ENCODE measurements around the gene MTARC2. TPM values are rescaled to one million over a fixed set of nuclear protein-coding genes. Genes with fewer than 3 reads are reported as not detected.

Gene MTARC2
- total and polyA plus RNA-seq, 4 donors = 18.2 to 33.9 (median 32.1) TPM

- no peaks in the 10 kb centered on the region for H3K27me3 ChIP-seq (ENCODE audit: control insufficient read depth in 1 of 2, insufficient read depth in 2 of 2, low read length in 1 of 2)
- no peak for ATAC-seq (ENCODE audit: low FRiP score)
- peaks cover 0 to 2% of the 10 kb centered on the region in 2 donors for H3K36me3 ChIP-seq (ENCODE audit: control insufficient read depth in 1 of 2, insufficient read depth in 2 of 2, low read length in 1 of 2)
- intact Hi-C loops (cut with DNase I) = loop anchor here (5.0 to 10.0 kb wide), 3 partner anchors 389 to 619 kb away; no protein-coding TSS in a partner anchor
- DNase-seq = no peak
- H3K4me3 ChIP-seq (ENCODE audit: low read length in 2 of 2) = no peak overlapping the region
- H3K4me1 ChIP-seq (ENCODE audit: control insufficient read depth in 1 of 2, insufficient read depth in 2 of 2, low read length in 2 of 2) = no peaks in the 10 kb centered on the region
- no peaks in the 10 kb centered on the region for H3K9me3 ChIP-seq (ENCODE audit: control insufficient read depth, low read length)
- no peak overlapping the region for H3K27ac ChIP-seq (ENCODE audit: low read depth in 1 of 2, low read length in 2 of 2)
- WGBS, 2 donors = 79 to 84% methylated on average over 12 of the region's 12 CpGs
These were observed 64.9 kb downstream of the MTARC2 start for GRCh38 chr1:220813013-220813412.

- Histone ChIP-seq H3K27me3 (ENCODE audit: control insufficient read depth in 1 of 2, insufficient read depth in 2 of 2, low read length in 1 of 2) (no peaks in the 10 kb centered on the region), H3K4me3 (ENCODE audit: low read length in 2 of 2) (no peak overlapping the region), H3K9me3 (ENCODE audit: control insufficient read depth, low read length) (no peaks in the 10 kb centered on the region), H3K4me1 (ENCODE audit: control insufficient read depth in 1 of 2, insufficient read depth in 2 of 2, low read length in 2 of 2) (no peaks in the 10 kb centered on the region), H3K36me3 (ENCODE audit: control insufficient read depth in 1 of 2, insufficient read depth in 2 of 2, low read length in 1 of 2) (peaks cover 0 to 2% of the 10 kb centered on the region in 2 donors), H3K27ac (ENCODE audit: low read depth in 1 of 2, low read length in 2 of 2) (no peak overlapping the region)
- intact Hi-C loops (cut with DNase I) = loop anchor here in 1 of 2 donors (10.0 kb wide), 1 partner anchor 389 kb away; no protein-coding TSS in a partner anchor
- ATAC-seq (ENCODE audit: low FRiP score) (no peak), DNase-seq (no peak)
- 87 to 91% methylated on average over 2 of the region's 2 CpGs for WGBS, 2 donors
These were observed 67.3 kb downstream of the MTARC2 start for GRCh38 chr1:220815409-220815808.

GRCh38 chr1:220817907-220818306 lies 69.8 kb downstream of the MTARC2 start:
- ATAC-seq (ENCODE audit: low FRiP score) = peak; percentile 78
- Histone ChIP-seq H3K27me3 (ENCODE audit: control insufficient read depth in 1 of 2, insufficient read depth in 2 of 2, low read length in 1 of 2) (no peaks in the 10 kb centered on the region), H3K27ac (ENCODE audit: low read depth in 1 of 2, low read length in 2 of 2) (no peak overlapping the region), H3K4me3 (ENCODE audit: low read length in 2 of 2) (no peak overlapping the region), H3K9me3 (ENCODE audit: control insufficient read depth, low read length) (no peaks in the 10 kb centered on the region), H3K36me3 (ENCODE audit: control insufficient read depth in 1 of 2, insufficient read depth in 2 of 2, low read length in 1 of 2) (peaks cover 0 to 2% of the 10 kb centered on the region in 2 donors), H3K4me1 (ENCODE audit: control insufficient read depth in 1 of 2, insufficient read depth in 2 of 2, low read length in 2 of 2) (no peaks in the 10 kb centered on the region)
- 92 to 96% methylated on average over 1 of the region's 1 CpG for WGBS, 2 donors
- no peak for DNase-seq
- intact Hi-C loops (cut with DNase I) = loop anchor here in 1 of 2 donors (10.0 kb wide), 1 partner anchor 387 kb away; no protein-coding TSS in a partner anchor

GRCh38 chr1:220818421-220819173 lies 70.5 kb downstream of the MTARC2 start:
- H3K27ac ChIP-seq (ENCODE audit: low read depth in 1 of 2, low read length in 2 of 2) = no peak overlapping the region
- H3K9me3 ChIP-seq (ENCODE audit: control insufficient read depth, low read length) = no peaks in the 10 kb centered on the region
- 38 to 49% methylated on average over 14 of the region's 14 CpGs for WGBS, 2 donors
- intact Hi-C loops (cut with DNase I) = loop anchor here in 1 of 2 donors (10.0 kb wide), 1 partner anchor 386 kb away; no protein-coding TSS in a partner anchor
- no peak overlapping the region for H3K4me3 ChIP-seq (ENCODE audit: low read length in 2 of 2)
- ATAC-seq (ENCODE audit: low FRiP score) (peak; percentile 74), DNase-seq (no peak)
- H3K27me3 ChIP-seq (ENCODE audit: control insufficient read depth in 1 of 2, insufficient read depth in 2 of 2, low read length in 1 of 2) = no peaks in the 10 kb centered on the region
- H3K36me3 ChIP-seq (ENCODE audit: control insufficient read depth in 1 of 2, insufficient read depth in 2 of 2, low read length in 1 of 2) = peaks cover 0 to 2% of the 10 kb centered on the region in 2 donors
- no peaks in the 10 kb centered on the region for H3K4me1 ChIP-seq (ENCODE audit: control insufficient read depth in 1 of 2, insufficient read depth in 2 of 2, low read length in 2 of 2)

GRCh38 chr1:220819467-220820026 lies 71.4 kb downstream of the MTARC2 start:
- 9 to 19% methylated on average over 1 of the region's 1 CpG for WGBS, 2 donors
- Histone ChIP-seq H3K27me3 (ENCODE audit: control insufficient read depth in 1 of 2, insufficient read depth in 2 of 2, low read length in 1 of 2) (no peaks in the 10 kb centered on the region), H3K27ac (ENCODE audit: low read depth in 1 of 2, low read length in 2 of 2) (no peak overlapping the region), H3K4me1 (ENCODE audit: control insufficient read depth in 1 of 2, insufficient read depth in 2 of 2, low read length in 2 of 2) (no peaks in the 10 kb centered on the region), H3K9me3 (ENCODE audit: control insufficient read depth, low read length) (no peaks in the 10 kb centered on the region), H3K4me3 (ENCODE audit: low read length in 2 of 2) (no peak overlapping the region), H3K36me3 (ENCODE audit: control insufficient read depth in 1 of 2, insufficient read depth in 2 of 2, low read length in 1 of 2) (peaks cover 0 to 2% of the 10 kb centered on the region in 2 donors)
- DNase-seq = no peak
- ATAC-seq (ENCODE audit: low FRiP score) = no peak
- intact Hi-C loops (cut with DNase I) = loop anchor here in 1 of 2 donors (10.0 kb wide), 1 partner anchor 385 kb away; no protein-coding TSS in a partner anchor

GRCh38 chr1:220824031-220824989 lies 76.2 kb downstream of the MTARC2 start:
- no peak overlapping the region for H3K4me3 ChIP-seq (ENCODE audit: low read length in 2 of 2)
- no peaks in the 10 kb centered on the region for H3K27me3 ChIP-seq (ENCODE audit: control insufficient read depth in 1 of 2, insufficient read depth in 2 of 2, low read length in 1 of 2)
- ATAC-seq (ENCODE audit: low FRiP score) (no peak), DNase-seq (no peak)
- H3K36me3 ChIP-seq (ENCODE audit: control insufficient read depth in 1 of 2, insufficient read depth in 2 of 2, low read length in 1 of 2) = no peaks in the 10 kb centered on the region
- no peaks in the 10 kb centered on the region for H3K4me1 ChIP-seq (ENCODE audit: control insufficient read depth in 1 of 2, insufficient read depth in 2 of 2, low read length in 2 of 2)
- intact Hi-C loops (cut with DNase I) = no loop called here
- 84 to 87% methylated on average over 9 of the region's 9 CpGs for WGBS, 2 donors
- H3K9me3 ChIP-seq (ENCODE audit: control insufficient read depth, low read length) = no peaks in the 10 kb centered on the region
- H3K27ac ChIP-seq (ENCODE audit: low read depth in 1 of 2, low read length in 2 of 2) = no peak overlapping the region

GRCh38 chr1:220825819-220826551 lies 77.9 kb downstream of the MTARC2 start:
- Histone ChIP-seq H3K27me3 (ENCODE audit: control insufficient read depth in 1 of 2, insufficient read depth in 2 of 2, low read length in 1 of 2) (no peaks in the 10 kb centered on the region), H3K9me3 (ENCODE audit: control insufficient read depth, low read length) (no peaks in the 10 kb centered on the region), H3K4me1 (ENCODE audit: control insufficient read depth in 1 of 2, insufficient read depth in 2 of 2, low read length in 2 of 2) (peaks cover 0 to 2% of the 10 kb centered on the region in 2 donors), H3K4me3 (ENCODE audit: low read length in 2 of 2) (no peak overlapping the region), H3K27ac (ENCODE audit: low read depth in 1 of 2, low read length in 2 of 2) (no peak overlapping the region), H3K36me3 (ENCODE audit: control insufficient read depth in 1 of 2, insufficient read depth in 2 of 2, low read length in 1 of 2) (no peaks in the 10 kb centered on the region)
- intact Hi-C loops (cut with DNase I) = no loop called here
- ATAC-seq (ENCODE audit: low FRiP score) = no peak
- DNase-seq = no peak
- 84 to 87% methylated on average over 6 of the region's 6 CpGs for WGBS, 2 donors

- Histone ChIP-seq H3K9me3 (ENCODE audit: control insufficient read depth, low read length) (no peaks in the 10 kb centered on the region), H3K36me3 (ENCODE audit: control insufficient read depth in 1 of 2, insufficient read depth in 2 of 2, low read length in 1 of 2) (no peaks in the 10 kb centered on the region), H3K4me1 (ENCODE audit: control insufficient read depth in 1 of 2, insufficient read depth in 2 of 2, low read length in 2 of 2) (peaks cover 0 to 2% of the 10 kb centered on the region in 2 donors), H3K27ac (ENCODE audit: low read depth in 1 of 2, low read length in 2 of 2) (no peak overlapping the region), H3K27me3 (ENCODE audit: control insufficient read depth in 1 of 2, insufficient read depth in 2 of 2, low read length in 1 of 2) (no peaks in the 10 kb centered on the region), H3K4me3 (ENCODE audit: low read length in 2 of 2) (no peak overlapping the region)
- WGBS, 2 donors = 95 to 96% methylated on average over 5 of the region's 5 CpGs
- intact Hi-C loops (cut with DNase I) = no loop called here
- DNase-seq (no peak), ATAC-seq (ENCODE audit: low FRiP score) (no peak)
These were observed 78.6 kb downstream of the MTARC2 start for GRCh38 chr1:220826729-220827128.

Measured in aorta (tissue), 5 donors.